ENCODE data around the gene CD33.

- TF ChIP-seq CTCF (conservative IDR thresholded peaks at IDR 0.05; ENCODE audit: low read length) (no peak), EZH2phosphoT487 (IDR thresholded peaks at IDR 0.05; ENCODE audit: borderline replicate concordance, low read depth, low read length) (no peak)
Measured at GRCh38 chr19:51251468-51251820, 26.6 kb downstream of the CD33 start.

All from OCI-LY7 (cell line).